GM19328 (cell line): Measurements from ENCODE around the gene TNS4.

Experiments used
- ATAC-seq: cut with Tn5 transposase; IDR thresholded peaks from one replicate; pipeline ENCODE4 v1.9.1; 2021; ENCODE audit warnings: mild to moderate bottlenecking, moderate library complexity; ENCODE audit not compliant: unreplicated experiment

TNS4 gene

GRCh38 chr17:40475234-40475908 is 26.1 kb downstream of the TNS4 start:
- ATAC-seq, result no peak

GRCh38 chr17:40474419-40475002 is 26.9 kb downstream of the TNS4 start:
- ATAC-seq, result no peak

DNA sequence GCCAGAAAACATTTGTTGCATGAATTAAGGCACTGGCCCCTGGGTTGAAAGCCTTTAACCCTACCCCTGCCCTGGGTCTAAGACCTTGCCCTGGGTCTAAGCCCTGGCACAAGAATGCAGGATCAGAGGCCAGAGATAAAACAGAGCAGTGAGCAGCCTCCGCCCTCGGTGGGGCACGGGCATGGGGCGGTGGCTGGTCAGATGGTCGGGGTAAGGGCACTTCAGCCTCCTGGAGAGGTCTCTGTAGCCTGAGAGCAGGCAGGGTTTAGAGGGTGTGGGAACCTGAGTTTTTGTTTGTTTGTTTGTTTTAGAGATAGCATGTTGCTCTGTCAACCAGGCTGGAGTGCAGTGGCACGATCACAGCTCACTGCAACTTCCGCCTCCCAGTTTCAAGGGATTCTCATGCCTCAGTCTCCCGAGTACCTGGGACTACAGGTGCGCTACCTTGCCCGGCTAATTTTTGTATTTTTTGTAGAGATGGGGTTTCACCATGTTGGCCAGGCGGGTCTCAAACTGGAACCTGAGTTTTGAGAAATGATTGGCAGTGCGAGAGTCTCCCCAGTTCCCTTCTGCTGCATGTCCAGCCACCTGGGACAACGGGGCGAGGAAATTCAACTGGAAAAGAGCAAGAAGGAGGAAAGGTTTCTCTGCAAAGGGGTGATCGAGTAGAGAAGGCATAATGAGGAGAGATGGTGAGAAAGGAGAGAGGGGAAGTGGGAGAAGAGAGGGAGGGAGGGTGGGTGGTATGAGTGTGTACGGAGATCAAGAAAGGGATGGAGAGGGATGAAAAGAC is 27.7 kb downstream of the TNS4 start:
- ATAC-seq, result no peak

- no peak for ATAC-seq
Observed at GRCh38 chr17:40472733-40473452, 28.5 kb downstream of the TNS4 start.

DNA sequence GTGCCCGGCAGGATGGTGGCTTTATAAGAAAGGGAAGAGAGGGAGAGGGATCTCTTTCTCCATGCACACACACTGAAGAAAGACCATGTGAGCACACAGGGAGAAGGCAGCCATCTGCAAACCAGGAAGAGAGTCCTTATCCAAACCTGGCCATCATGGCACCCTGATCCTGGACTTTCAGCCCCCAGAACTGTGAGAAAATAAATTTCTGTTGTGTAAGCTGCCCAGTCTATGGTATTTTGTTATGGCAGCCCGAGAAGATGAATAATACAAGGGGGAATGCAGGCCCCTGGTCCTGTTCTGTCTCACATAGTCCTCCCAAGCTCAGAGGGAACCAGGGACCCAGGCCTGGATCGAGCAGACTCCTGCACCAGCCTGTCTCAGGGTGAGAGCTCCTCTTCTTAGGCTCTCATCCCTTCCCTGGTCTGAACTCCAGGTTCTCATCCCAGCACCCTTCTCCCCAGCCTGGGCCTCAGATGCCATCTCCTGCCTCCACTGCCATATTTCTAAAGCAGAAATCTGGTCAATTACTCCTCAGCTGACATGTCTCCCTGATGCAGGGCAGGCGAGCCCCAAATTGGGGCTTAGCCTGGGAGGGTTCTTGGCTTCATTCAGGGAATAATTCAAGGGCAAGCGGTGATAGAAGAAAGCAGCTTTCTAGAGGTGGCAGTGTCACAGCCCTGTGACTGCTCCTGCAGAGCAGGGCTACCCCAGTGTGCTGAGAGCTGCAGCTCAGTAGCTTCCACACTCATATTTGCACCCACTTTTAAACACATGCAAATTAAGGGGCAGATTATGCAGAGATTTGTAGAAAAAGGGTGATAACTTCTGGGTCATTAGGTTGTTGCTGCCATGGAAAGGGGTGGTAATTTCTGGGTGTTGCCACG is 29.3 kb downstream of the TNS4 start:
- no peak for ATAC-seq

- no peak for ATAC-seq
Observed at GRCh38 chr17:40470932-40471828, 30.2 kb downstream of the TNS4 start.

DNA sequence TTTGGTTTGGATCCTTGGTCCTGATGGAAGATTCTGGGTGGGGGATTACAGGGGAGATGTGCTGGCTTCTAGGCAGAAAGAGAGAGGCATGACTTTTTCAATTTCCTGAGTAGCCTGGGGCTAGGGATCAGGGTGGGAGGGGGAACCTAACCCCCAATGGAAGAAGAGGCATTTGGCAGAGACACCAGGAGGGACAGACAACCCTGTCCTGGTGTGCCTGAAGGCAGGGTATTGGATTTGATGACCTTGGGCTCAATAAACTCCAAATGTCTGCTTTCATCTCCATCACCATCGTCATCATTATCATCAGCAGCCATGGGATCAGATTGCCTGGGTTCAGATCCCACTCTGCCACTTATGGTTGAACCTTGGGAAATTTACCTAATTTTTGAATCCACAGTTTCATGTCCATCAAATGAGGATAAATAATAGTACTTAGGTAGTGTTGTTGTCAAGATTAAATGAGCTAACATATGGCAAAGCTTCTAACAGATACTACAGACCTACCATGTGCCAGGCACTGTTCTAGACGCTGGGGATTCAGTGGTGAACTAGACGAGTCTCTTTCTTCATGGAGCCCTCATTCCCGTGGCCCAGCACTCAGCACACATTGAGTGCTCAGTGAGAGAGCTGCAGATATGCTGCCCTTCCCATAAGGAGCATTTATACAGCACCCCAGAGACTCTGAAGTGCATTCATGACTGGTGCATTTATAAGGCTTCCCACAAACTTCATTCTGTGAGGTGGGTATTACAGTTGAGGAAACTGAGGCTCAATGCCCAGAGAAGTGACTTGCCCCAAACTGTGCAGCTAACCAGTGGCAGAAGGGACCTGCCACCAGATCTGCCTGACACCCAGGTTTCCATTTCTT is 31.4 kb downstream of the TNS4 start:
- ATAC-seq, result no peak

DNA sequence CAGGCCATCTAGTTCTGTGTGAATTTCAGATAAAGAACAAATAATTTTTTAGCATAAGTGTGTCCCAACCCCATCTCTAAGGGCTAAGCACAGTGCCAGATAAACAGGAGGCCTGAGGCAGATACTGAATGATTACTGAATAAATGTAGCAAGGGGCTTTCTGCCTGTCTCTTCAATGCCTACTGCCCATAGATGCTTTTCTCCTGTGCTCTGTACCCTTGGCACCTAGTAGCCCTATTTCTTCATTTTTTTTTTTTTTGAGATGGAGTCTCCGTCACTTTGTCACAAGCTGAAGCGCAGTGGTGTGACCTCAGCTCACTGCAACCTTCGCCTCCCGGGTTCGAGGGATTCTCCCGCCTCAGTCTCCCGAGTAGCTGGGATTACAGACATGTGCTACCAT is 32.9 kb downstream of the TNS4 start:
- no peak for ATAC-seq

- no peak for ATAC-seq
Observed at GRCh38 chr17:40467281-40467867, 34.0 kb downstream of the TNS4 start.

GRCh38 chr17:40466298-40466971 is 35.0 kb downstream of the TNS4 start:
- ATAC-seq, result no peak

GRCh38 chr17:40464392-40464855 is 37.0 kb downstream of the TNS4 start:
- no peak for ATAC-seq

DNA sequence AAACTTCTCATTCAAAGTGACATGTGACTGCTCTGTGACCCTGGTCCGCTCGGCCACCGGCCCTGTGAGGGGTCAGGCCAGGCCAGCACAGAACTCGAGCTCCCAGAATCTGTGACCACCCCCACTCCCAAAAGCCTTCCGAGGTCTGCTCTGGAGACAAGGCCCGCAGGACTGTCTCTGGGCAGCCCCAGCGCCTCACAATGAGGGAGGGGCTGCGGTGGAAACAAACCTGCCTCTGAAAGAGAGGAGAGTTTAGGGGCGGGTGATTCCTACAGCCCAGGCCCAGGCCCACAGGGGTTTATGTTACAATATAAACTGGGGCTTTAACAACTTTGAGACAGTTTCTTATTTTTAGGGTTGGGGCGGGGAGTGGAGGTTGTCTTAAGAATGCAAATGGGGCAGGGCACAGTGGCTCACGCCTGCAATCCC is 38.3 kb downstream of the TNS4 start:
- ATAC-seq, result no peak

- ATAC-seq, result no peak
Observed at GRCh38 chr17:40462343-40463121, 38.9 kb downstream of the TNS4 start.

- no peak for ATAC-seq
Observed at GRCh38 chr17:40461732-40462342, 39.6 kb downstream of the TNS4 start.

DNA sequence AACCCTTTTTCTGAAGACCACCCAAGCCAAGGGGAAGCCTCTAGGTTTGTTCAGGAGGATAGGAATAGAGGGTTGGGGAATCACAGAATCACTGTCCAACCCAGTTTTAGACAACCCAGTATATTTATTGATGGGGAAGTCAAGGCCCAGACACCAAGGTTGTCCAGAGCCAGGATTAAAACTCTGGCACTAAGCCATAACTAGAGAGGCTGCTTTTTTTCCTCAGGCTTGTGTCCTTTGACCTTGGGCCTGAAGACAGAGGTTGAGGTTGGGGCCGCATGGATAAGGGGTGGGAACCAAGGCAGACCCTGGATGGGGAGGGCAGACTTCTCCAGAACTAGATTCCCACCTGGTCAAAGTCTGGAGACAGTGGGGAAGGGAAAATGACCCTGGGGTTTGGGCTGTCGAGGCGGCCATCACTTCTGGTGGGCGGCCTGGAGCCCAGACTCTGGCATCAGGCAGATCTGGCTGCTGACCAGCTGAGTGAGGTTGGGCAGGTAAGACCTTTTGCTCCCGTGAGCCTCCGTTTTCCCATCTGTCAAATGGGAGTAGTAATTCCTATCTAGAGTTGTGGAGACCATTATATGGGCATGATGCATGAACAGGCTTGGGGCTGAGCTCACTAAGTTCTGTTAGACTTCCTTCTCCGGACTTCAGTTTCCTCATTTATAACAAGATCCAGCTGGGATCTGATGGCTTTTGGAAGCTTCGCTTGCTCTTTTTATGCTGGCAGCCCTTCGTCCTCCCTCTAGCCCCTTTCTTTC is 40.3 kb downstream of the TNS4 start:
- no peak for ATAC-seq

GRCh38 chr17:40460604-40460967 is 40.8 kb downstream of the TNS4 start:
- no peak for ATAC-seq
